ENCODE measurements around the gene FAM117A.
A peak's percentile ranks its signal among the peaks of the same experiment; 100 is the strongest.
"Not testable (repeated sequence)": the region's sequence is repeated elsewhere in the genome, so short reads cannot be mapped to it uniquely, and the experiment has no call there.

The FAM117A gene

DNA sequence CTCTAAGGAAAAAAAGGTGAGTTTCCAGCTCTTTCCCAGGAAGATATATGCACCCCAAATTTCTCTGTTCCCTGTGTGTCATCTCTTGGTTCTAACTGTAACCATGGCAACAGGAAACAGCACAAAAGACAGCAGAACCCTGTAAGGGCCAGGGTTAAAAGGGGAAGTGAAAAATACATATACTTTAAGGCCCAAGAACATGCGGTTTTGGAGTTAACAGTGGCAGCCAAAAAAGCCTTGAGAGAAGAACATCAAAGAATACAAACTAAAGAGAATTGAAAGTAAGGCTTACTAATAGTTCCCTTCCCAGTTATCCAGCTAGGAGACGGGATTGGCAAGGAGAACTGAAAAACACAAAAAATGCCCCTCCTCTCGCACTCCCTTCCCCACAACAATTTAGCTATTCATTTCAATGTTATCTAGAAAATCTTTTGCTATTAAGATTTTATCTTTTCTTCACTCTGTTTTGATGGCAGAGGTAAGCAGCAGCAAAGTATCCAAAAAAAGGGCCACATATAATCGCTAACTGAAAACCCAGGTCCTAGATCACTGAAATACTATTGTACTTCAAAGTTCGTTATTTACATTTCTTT lies 87.6 kb downstream of the FAM117A start:
- FAIRE-seq, result no peak
- DNase-seq (ENCODE audit: insufficient read length, low spot score), result no peak
- TF ChIP-seq, protein P1, sequence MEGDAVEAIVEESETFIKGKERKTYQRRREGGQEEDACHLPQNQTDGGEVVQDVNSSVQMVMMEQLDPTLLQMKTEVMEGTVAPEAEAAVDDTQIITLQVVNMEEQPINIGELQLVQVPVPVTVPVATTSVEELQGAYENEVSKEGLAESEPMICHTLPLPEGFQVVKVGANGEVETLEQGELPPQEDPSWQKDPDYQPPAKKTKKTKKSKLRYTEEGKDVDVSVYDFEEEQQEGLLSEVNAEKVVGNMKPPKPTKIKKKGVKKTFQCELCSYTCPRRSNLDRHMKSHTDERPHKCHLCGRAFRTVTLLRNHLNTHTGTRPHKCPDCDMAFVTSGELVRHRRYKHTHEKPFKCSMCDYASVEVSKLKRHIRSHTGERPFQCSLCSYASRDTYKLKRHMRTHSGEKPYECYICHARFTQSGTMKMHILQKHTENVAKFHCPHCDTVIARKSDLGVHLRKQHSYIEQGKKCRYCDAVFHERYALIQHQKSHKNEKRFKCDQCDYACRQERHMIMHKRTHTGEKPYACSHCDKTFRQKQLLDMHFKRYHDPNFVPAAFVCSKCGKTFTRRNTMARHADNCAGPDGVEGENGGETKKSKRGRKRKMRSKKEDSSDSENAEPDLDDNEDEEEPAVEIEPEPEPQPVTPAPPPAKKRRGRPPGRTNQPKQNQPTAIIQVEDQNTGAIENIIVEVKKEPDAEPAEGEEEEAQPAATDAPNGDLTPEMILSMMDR (IDR thresholded peaks at IDR 0.05; ENCODE audit: insufficient read depth, missing control alignments), result no peak

- FAIRE-seq (no peak), DNase-seq (ENCODE audit: insufficient read length, low spot score) (no peak)
- TF ChIP-seq, protein P1 (IDR thresholded peaks at IDR 0.05; ENCODE audit: insufficient read depth, missing control alignments), result no peak
Observed at GRCh38 chr17:49674507-49674906, 89.4 kb downstream of the FAM117A start.

DNA sequence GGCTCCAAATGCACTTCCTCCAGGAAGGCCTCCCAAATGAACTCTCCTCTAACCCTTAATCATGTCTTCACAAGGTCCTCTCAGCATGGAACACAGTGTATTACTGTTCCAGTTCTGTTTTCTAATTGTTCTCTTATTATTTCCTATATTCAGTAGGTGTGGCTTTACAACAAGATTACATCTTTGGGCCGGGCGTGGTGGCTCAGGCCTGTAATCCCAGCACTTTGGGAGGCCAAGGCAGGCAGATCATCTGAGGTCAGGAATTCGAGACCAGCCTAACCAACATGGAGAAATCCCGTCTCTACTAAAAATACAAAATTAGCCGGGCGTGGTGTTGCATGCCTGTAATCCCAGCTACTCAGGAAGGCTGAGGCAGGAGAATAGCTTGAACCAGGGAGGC lies 90.3 kb downstream of the FAM117A start:
- FAIRE-seq, result not testable (repeated sequence)

DNA sequence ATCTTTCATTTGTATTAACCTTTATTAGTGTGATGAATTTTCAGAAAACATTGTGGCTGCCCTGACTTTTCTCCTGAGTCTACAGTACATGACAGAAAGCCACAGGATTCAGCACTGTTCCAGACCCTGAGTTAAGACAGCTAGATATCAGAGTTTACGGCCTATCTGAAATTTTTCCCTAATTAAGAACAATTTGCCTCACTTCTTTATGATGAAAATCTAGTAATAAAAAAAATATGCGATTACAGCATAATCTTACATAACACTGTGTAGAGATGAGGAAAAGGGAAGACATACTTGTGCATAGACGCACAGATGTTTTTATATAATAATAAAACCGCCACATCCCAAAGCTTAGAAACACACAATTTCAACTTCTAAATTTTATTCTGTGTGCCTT lies 93.3 kb downstream of the FAM117A start:
- TF ChIP-seq, protein P1 (IDR thresholded peaks at IDR 0.05; ENCODE audit: insufficient read depth, missing control alignments), result no peak
- DNase-seq (ENCODE audit: insufficient read length, low spot score) (no peak), FAIRE-seq (no peak)

More for the DNA sequence above, 90.3 kb downstream of the FAM117A start:
- DNase-seq (ENCODE audit: insufficient read length, low spot score), result not testable (repeated sequence)

- DNase-seq (ENCODE audit: insufficient read length, low spot score) (no peak), FAIRE-seq (peak; percentile 66)
- TF ChIP-seq, protein P1 (IDR thresholded peaks at IDR 0.05; ENCODE audit: insufficient read depth, missing control alignments), result no peak
Observed at GRCh38 chr17:49670002-49670401, 93.9 kb downstream of the FAM117A start.

DNA sequence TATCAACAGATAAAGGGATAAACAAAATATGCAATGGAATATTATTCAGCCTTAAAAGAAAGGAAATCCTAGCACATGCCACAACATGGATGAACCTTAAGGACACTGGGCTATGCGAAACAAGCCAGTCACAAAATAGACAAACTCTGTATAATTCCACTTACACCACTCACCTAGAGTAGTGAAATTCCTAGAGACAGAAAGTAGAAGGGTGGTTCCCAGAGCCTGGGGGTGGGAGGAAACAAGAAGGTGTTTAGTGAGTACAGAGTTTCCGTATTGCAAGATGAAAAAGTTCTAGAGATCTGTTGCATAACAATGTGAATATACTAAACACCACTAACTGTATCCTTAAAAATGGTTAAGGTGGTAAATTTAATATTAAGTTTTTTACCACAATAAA lies 96.1 kb downstream of the FAM117A start:
- FAIRE-seq (no peak), DNase-seq (ENCODE audit: insufficient read length, low spot score) (no peak)
- TF ChIP-seq, protein P1 (IDR thresholded peaks at IDR 0.05; ENCODE audit: insufficient read depth, missing control alignments), result no peak

DNA sequence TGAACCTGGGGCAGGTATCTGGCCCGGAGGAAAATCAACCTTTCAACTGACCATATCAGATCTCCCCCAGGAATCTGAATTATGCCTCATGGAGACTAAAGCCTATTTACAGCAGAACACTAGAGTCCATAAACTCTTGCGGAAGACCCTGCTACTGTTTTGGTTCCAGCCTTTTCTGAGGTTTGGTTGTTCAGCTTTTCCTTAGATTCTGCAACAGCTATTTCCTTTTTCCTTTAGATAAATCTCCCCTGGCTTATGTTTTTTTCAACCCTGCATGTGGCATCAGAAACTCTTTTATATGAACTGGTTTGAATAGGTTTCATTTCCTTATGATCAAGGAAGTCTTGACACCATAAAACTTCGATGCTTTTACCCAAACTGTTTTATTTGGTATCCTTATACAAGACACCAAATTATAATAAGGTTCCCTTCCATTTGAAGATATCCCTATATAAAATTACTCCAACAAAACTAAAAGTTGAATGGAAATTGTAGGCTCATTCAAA lies 99.2 kb downstream of the FAM117A start:
- TF ChIP-seq, protein P1 (IDR thresholded peaks at IDR 0.05; ENCODE audit: insufficient read depth, missing control alignments), result no peak
- FAIRE-seq (no peak), DNase-seq (ENCODE audit: insufficient read length, low spot score) (no peak)
